ENCODE data around the gene PET117. TPM values are rescaled to one million over a fixed set of nuclear protein-coding genes. Genes with fewer than 3 reads are reported as not detected.
A peak's percentile ranks its signal among the peaks of the same experiment; 100 is the strongest.
"Not testable (repeated sequence)": the region's sequence is repeated elsewhere in the genome, so short reads cannot be mapped to it uniquely, and the experiment has no call there.

PET117 gene
- total RNA-seq: 14.1 to 15.7 TPM (median 14.4 TPM) in 3 replicates

GRCh38 chr20:18137412-18138265 lies at the start of gene PET117, which contains the start of gene KAT14:
Gene PET117 (plus strand): TSS chr20:18137863. CDS start chr20:18137956, 93 bp downstream.
Gene KAT14 (plus strand): TSS chr20:18137863. CDS start chr20:18142661, 4,798 bp downstream.
- Mint-ChIP-seq H3K4me1 (peaks cover 21% of the 10 kb centered on the region), H3K27me3 (ENCODE audit: low read depth) (no peaks in the 10 kb centered on the region), H3K9me3 (no peaks in the 10 kb centered on the region), H3K4me3 (peak within 1 kb of the TSS; percentile 88), H3K36me3 (peaks cover 6% of the 10 kb centered on the region), H3K27ac (peak within 1 kb of the TSS; percentile 93)
- TF ChIP-seq CTCF (IDR thresholded peaks at IDR 0.05; ENCODE audit: unreplicated experiment): no peak
- DNase-seq (ENCODE audit: low spot score in 2 of 2, unreplicated experiment in 2 of 2): peak; percentile 86 to 96

- H3K4me1 Mint-ChIP-seq: not testable (repeated sequence)
Measured at GRCh38 chr20:18088298-18088697, 49.4 kb upstream of the PET117 start.

GRCh38 chr20:18088841-18089240 lies 48.8 kb upstream of the PET117 start:
- not testable (repeated sequence) for H3K4me3 Mint-ChIP-seq, H3K36me3 Mint-ChIP-seq, H3K27ac Mint-ChIP-seq

More at GRCh38 chr20:18088298-18088697, 49.4 kb upstream of the PET117 start:
- not testable (repeated sequence) for H3K27me3 Mint-ChIP-seq (ENCODE audit: low read depth); H3K9me3 Mint-ChIP-seq; H3K4me3 Mint-ChIP-seq; DNase-seq (ENCODE audit: low spot score in 2 of 2, unreplicated experiment in 2 of 2); H3K36me3 Mint-ChIP-seq; H3K27ac Mint-ChIP-seq

GRCh38 chr20:18090044-18090443 lies 47.6 kb upstream of the PET117 start:
- Mint-ChIP-seq H3K9me3 (no peaks in the 10 kb centered on the region), H3K4me1 (no peaks in the 10 kb centered on the region), H3K36me3 (no peaks in the 10 kb centered on the region), H3K27me3 (ENCODE audit: low read depth) (peaks cover 4% of the 10 kb centered on the region), H3K27ac (no peak overlapping the region), H3K4me3 (no peak overlapping the region)
- no peak for TF ChIP-seq CTCF (IDR thresholded peaks at IDR 0.05; ENCODE audit: unreplicated experiment)
- DNase-seq (ENCODE audit: low spot score in 2 of 2, unreplicated experiment in 2 of 2): no peak

More at GRCh38 chr20:18088841-18089240, 48.8 kb upstream of the PET117 start:
- not testable (repeated sequence) for DNase-seq (ENCODE audit: low spot score in 2 of 2, unreplicated experiment in 2 of 2); H3K9me3 Mint-ChIP-seq; H3K27me3 Mint-ChIP-seq (ENCODE audit: low read depth); H3K4me1 Mint-ChIP-seq

- no peak overlapping the region for H3K27ac Mint-ChIP-seq
- H3K4me3 Mint-ChIP-seq: no peak overlapping the region
- TF ChIP-seq CTCF (IDR thresholded peaks at IDR 0.05; ENCODE audit: unreplicated experiment): no peak
- no peak for DNase-seq (ENCODE audit: low spot score in 2 of 2, unreplicated experiment in 2 of 2)
- peaks cover 4% of the 10 kb centered on the region for H3K27me3 Mint-ChIP-seq (ENCODE audit: low read depth)
- H3K9me3 Mint-ChIP-seq: no peaks in the 10 kb centered on the region
- H3K36me3 Mint-ChIP-seq: no peaks in the 10 kb centered on the region
- no peaks in the 10 kb centered on the region for H3K4me1 Mint-ChIP-seq
Measured at GRCh38 chr20:18090477-18090876, 47.2 kb upstream of the PET117 start.

- H3K4me1 Mint-ChIP-seq: no peaks in the 10 kb centered on the region
- no peak overlapping the region for H3K4me3 Mint-ChIP-seq
- DNase-seq (ENCODE audit: low spot score in 2 of 2, unreplicated experiment in 2 of 2): no peak
- no peaks in the 10 kb centered on the region for H3K9me3 Mint-ChIP-seq
- H3K36me3 Mint-ChIP-seq: no peaks in the 10 kb centered on the region
- TF ChIP-seq CTCF (IDR thresholded peaks at IDR 0.05; ENCODE audit: unreplicated experiment): no peak
- peaks cover 4% of the 10 kb centered on the region for H3K27me3 Mint-ChIP-seq (ENCODE audit: low read depth)
- no peak overlapping the region for H3K27ac Mint-ChIP-seq
Measured at GRCh38 chr20:18091623-18092022, 46.0 kb upstream of the PET117 start.

Data from mesothelial cell of epicardium (in vitro differentiated cells).